Muscle of back (tissue), 11 donors: ENCODE results near the gene PROCA1. TPM values are rescaled to one million over a fixed set of nuclear protein-coding genes. Genes with fewer than 3 reads are reported as not detected.
A peak's percentile ranks its signal among the peaks of the same experiment; 100 is the strongest.
"Not testable (repeated sequence)": the region's sequence is repeated elsewhere in the genome, so short reads cannot be mapped to it uniquely, and the experiment has no call there.

Source experiments
- DNase-seq, 3 donors: peaks; one replicate each; pipeline versions ENCODE4 v3.0.0 to v3.0.0-alpha.2; 2013
- polyA plus RNA-seq, 10 donors: library from polyadenylated mRNA; unstranded; fragments of 120-200 nt; gene quantifications; one replicate each; pipeline ENCODE4 v1.2.1, GENCODE V29; 2013; ENCODE audit not compliant: insufficient read length in 10 of 10

Gene PROCA1
- polyA plus RNA-seq, 10 donors: 1.7 to 5.3 (median 2.6) TPM

GRCh38 chr17:28682655-28683054 lies 29.0 kb downstream of the PROCA1 start:
- DNase-seq: no peak

- no peak for DNase-seq
Observed at GRCh38 chr17:28675980-28676379, 35.7 kb downstream of the PROCA1 start.

GRCh38 chr17:28675490-28675889 lies 36.2 kb downstream of the PROCA1 start:
- no peak for DNase-seq

- no peak for DNase-seq
Observed at GRCh38 chr17:28669918-28670317, 41.8 kb downstream of the PROCA1 start.

GRCh38 chr17:28667870-28668269 lies 43.8 kb downstream of the PROCA1 start:
- peak in 1 of 3 donors; percentile 21 for DNase-seq

- no peak for DNase-seq
Observed at GRCh38 chr17:28665994-28666393, 45.7 kb downstream of the PROCA1 start.

- DNase-seq: no peak
Observed at GRCh38 chr17:28663723-28664122, 48.0 kb downstream of the PROCA1 start.

- DNase-seq: no peak
Observed at GRCh38 chr17:28662527-28662829, 49.2 kb downstream of the PROCA1 start.

- peak; percentile 90 to 99 (median 94) for DNase-seq
Observed at GRCh38 chr17:28661635-28662526, 49.8 kb downstream of the PROCA1 start, which contains the start of the genes SDF2 and SUPT6H. TSS of gene SDF2 (minus strand) at chr17:28661906. CDS start at chr17:28661876, 30 bp downstream. TSS of gene SUPT6H (plus strand) at chr17:28662205. CDS start at chr17:28673402, 11,197 bp downstream.

- not testable (repeated sequence) for DNase-seq
Observed at GRCh38 chr17:28659497-28659881, 52.2 kb downstream of the PROCA1 start.

GRCh38 chr17:28658766-28659496 lies 52.8 kb downstream of the PROCA1 start:
- not testable (repeated sequence) for DNase-seq

GRCh38 chr17:28658342-28658741 lies 53.3 kb downstream of the PROCA1 start:
- not testable (repeated sequence) for DNase-seq

- DNase-seq: no peak
Observed at GRCh38 chr17:28657756-28658155, 53.9 kb downstream of the PROCA1 start.

GRCh38 chr17:28655160-28655559 lies 56.5 kb downstream of the PROCA1 start:
- DNase-seq: no peak

Other genes with a start within 250 kb of the PROCA1 start
- gene SLC13A2, start 238.2 kb downstream of the PROCA1 start, polyA plus RNA-seq: not detected
- gene FOXN1, start 205.5 kb downstream of the PROCA1 start, polyA plus RNA-seq: 1 to 10 TPM in 2 of 10 donors, not detected in 8; 2.5 to 3.0 TPM
- gene UNC119, start 159.3 kb downstream of the PROCA1 start, polyA plus RNA-seq: 10 to 100 TPM; 10.8 to 19.5 (median 13.1) TPM
- gene PIGS, start 140.4 kb downstream of the PROCA1 start, polyA plus RNA-seq: 10 to 100 TPM; 39.9 to 52.0 (median 44.3) TPM
- 1 to 10 TPM in 9 of 10 donors, under 1 TPM in 1; 0.92 to 5.1 (median 1.9) TPM for gene ALDOC, start 135.0 kb downstream of the PROCA1 start, polyA plus RNA-seq
- 10 to 100 TPM; 17.8 to 34.4 (median 23.2) TPM for gene SPAG5, start 112.9 kb downstream of the PROCA1 start, polyA plus RNA-seq
- 10 to 100 TPM in 6 of 10 donors, 1 to 10 TPM in 4; 7.0 to 25.1 (median 12.3) TPM for gene RSKR, start 97.7 kb downstream of the PROCA1 start, polyA plus RNA-seq
- 10 to 100 TPM; 46.8 to 61.9 (median 56.0) TPM for gene BLTP2, start 66.7 kb downstream of the PROCA1 start, polyA plus RNA-seq
- 10 to 100 TPM; 31.3 to 48.9 (median 39.7) TPM for gene SDF2, start 50.0 kb downstream of the PROCA1 start, polyA plus RNA-seq
- 10 to 100 TPM; 36.8 to 47.7 (median 41.7) TPM for gene SUPT6H, start 49.7 kb downstream of the PROCA1 start, polyA plus RNA-seq
- 100 to 1,000 TPM in 1 of 10 donors, 10 to 100 TPM in 9; 53.1 to 117 (median 77.2) TPM for gene RAB34, start 6.0 kb upstream of the PROCA1 start, polyA plus RNA-seq
- 1,000 to 10,000 TPM; 1,123 to 1,773 (median 1,454) TPM for gene RPL23A, start 8.1 kb upstream of the PROCA1 start, polyA plus RNA-seq
- 1 to 10 TPM; 2.3 to 6.0 (median 4.1) TPM for gene TLCD1, start 14.3 kb upstream of the PROCA1 start, polyA plus RNA-seq
- 1 to 10 TPM; 1.3 to 4.2 (median 2.7) TPM for gene NEK8, start 16.9 kb upstream of the PROCA1 start, polyA plus RNA-seq
- gene TRAF4, start 32.1 kb upstream of the PROCA1 start, polyA plus RNA-seq: 10 to 100 TPM; 40.0 to 73.0 (median 52.8) TPM
- gene FAM222B, start 130.9 kb upstream of the PROCA1 start, polyA plus RNA-seq: 10 to 100 TPM; 11.2 to 14.1 (median 13.2) TPM
- 10 to 100 TPM; 35.1 to 54.6 (median 43.1) TPM for gene ERAL1, start 143.1 kb upstream of the PROCA1 start, polyA plus RNA-seq
- gene FLOT2, start 185.8 kb upstream of the PROCA1 start, polyA plus RNA-seq: 10 to 100 TPM; 55.3 to 75.0 (median 66.1) TPM
- 1 to 10 TPM; 2.4 to 5.3 (median 3.3) TPM for gene DHRS13, start 191.2 kb upstream of the PROCA1 start, polyA plus RNA-seq
- gene PHF12, start 239.6 kb upstream of the PROCA1 start, polyA plus RNA-seq: 10 to 100 TPM; 22.0 to 37.9 (median 29.9) TPM